H9 (cell line): Measurements from ENCODE around the gene LRCH4. TPM values are rescaled to one million over a fixed set of nuclear protein-coding genes. Genes with fewer than 3 reads are reported as not detected.

ENCODE experiments used
- DNase-seq: peaks from one replicate; pipeline ENCODE4 v3.0.0-alpha.2; 2017
- H2AFZ ChIP-seq: one replicate; pipeline ENCODE4 v1.6.1; 2013; ENCODE audit warnings: mild to moderate bottlenecking, low read length, control low read depth, moderate library complexity
- H2AK5ac ChIP-seq: 2 replicates; pipeline ENCODE4 v1.6.1; 2013; ENCODE audit warnings: low read length, control low read depth, mixed read lengths; ENCODE audit not compliant: insufficient read length
- H2BK120ac ChIP-seq: one replicate; pipeline ENCODE4 v1.6.1; 2013; ENCODE audit warnings: low read depth, mild to moderate bottlenecking, low read length, control low read depth, inconsistent platforms; ENCODE audit not compliant: poor library complexity, severe bottlenecking
- H2BK12ac ChIP-seq: 2 replicates; pipeline ENCODE4 v1.6.1; 2013; ENCODE audit warnings: low read length, control low read depth, mixed read lengths, low read depth; ENCODE audit not compliant: insufficient read length
- H2BK15ac ChIP-seq: 2 replicates; pipeline ENCODE4 v1.6.1; 2013; ENCODE audit warnings: low read depth, low read length, control low read depth
- H2BK20ac ChIP-seq: one replicate; pipeline ENCODE4 v1.6.1; 2013; ENCODE audit warnings: low read depth, mild to moderate bottlenecking, low read length, control low read depth, inconsistent platforms; ENCODE audit not compliant: poor library complexity, severe bottlenecking
- H2BK5ac ChIP-seq: 2 replicates; pipeline ENCODE4 v1.6.1; 2013; ENCODE audit warnings: low read length, control low read depth, mixed read lengths; ENCODE audit not compliant: insufficient read length
- H3K14ac ChIP-seq: 2 replicates; pipeline ENCODE4 v1.6.1; 2013; ENCODE audit warnings: low read length, control low read depth; ENCODE audit not compliant: insufficient read depth
- H3K18ac ChIP-seq: 2 replicates; pipeline ENCODE4 v1.6.1; 2013; ENCODE audit warnings: low read depth, mild to moderate bottlenecking, mixed read lengths, low read length, control low read depth; ENCODE audit not compliant: insufficient read length
- H3K23ac ChIP-seq: 2 replicates; pipeline ENCODE4 v1.6.1; 2013; ENCODE audit warnings: low read length, control low read depth, mixed read lengths, low read depth; ENCODE audit not compliant: insufficient read length
- H3K23me2 ChIP-seq: 2 replicates; pipeline ENCODE4 v1.6.1; 2013; ENCODE audit warnings: low read depth, mild to moderate bottlenecking, mixed read lengths, low read length, control low read depth; ENCODE audit not compliant: insufficient read length, poor library complexity, severe bottlenecking
- H3K27ac ChIP-seq: 2 replicates; pipeline ENCODE4 v1.5.1; 2013; ENCODE audit warnings: low read length, control low read depth, mixed read lengths, low read depth; ENCODE audit not compliant: insufficient read length
- H3K27me3 ChIP-seq: 2 replicates; pipeline ENCODE4 v1.6.1; 2013; ENCODE audit warnings: low read length, control low read depth, inconsistent platforms; ENCODE audit not compliant: insufficient read depth
- H3K4ac ChIP-seq: 2 replicates; pipeline ENCODE4 v1.6.1; 2013; ENCODE audit warnings: low read depth, mild to moderate bottlenecking, control low read depth, inconsistent platforms, low read length, moderate library complexity
- H3K4me1 ChIP-seq: 2 replicates; pipeline ENCODE4 v1.6.1; 2013; ENCODE audit warnings: low read length, control low read depth, inconsistent platforms; ENCODE audit not compliant: insufficient read depth
- H3K4me2 ChIP-seq: 2 replicates; pipeline ENCODE4 v1.6.1; 2013; ENCODE audit warnings: low read length, control low read depth, mixed read lengths; ENCODE audit not compliant: insufficient read length, insufficient read depth
- H3K56ac ChIP-seq: 2 replicates; pipeline ENCODE4 v1.6.1; 2013; ENCODE audit warnings: low read depth, mild to moderate bottlenecking, mixed read lengths, low read length, control low read depth; ENCODE audit not compliant: insufficient read length
- H3K79me1 ChIP-seq: 2 replicates; pipeline ENCODE4 v1.6.1; 2013; ENCODE audit warnings: low read depth, mild to moderate bottlenecking, moderate library complexity, low read length, control low read depth, inconsistent platforms; ENCODE audit not compliant: insufficient read depth, poor library complexity, severe bottlenecking
- H3K79me2 ChIP-seq: 2 replicates; pipeline ENCODE4 v1.6.1; 2013; ENCODE audit warnings: low read length, control low read depth, inconsistent platforms; ENCODE audit not compliant: insufficient read depth
- H3K9ac ChIP-seq: 2 replicates; pipeline ENCODE4 v1.6.1; 2013; ENCODE audit warnings: low read length, control low read depth, mixed read lengths; ENCODE audit not compliant: insufficient read length; ENCODE audit errors: extremely low read depth
- H3K9me3 ChIP-seq: one replicate; pipeline ENCODE4 v1.6.1; 2013; ENCODE audit warnings: low read depth, low read length, inconsistent platforms; ENCODE audit not compliant: control insufficient read depth
- H3T11ph ChIP-seq: one replicate; pipeline ENCODE4 v1.6.1; 2013; ENCODE audit warnings: mild to moderate bottlenecking, low read length, control low read depth, inconsistent platforms
- H4K20me1 ChIP-seq: one replicate; pipeline ENCODE4 v1.6.1; 2013; ENCODE audit not compliant: control insufficient read depth, insufficient read length, insufficient read depth
- H4K5ac ChIP-seq: 2 replicates; pipeline ENCODE4 v1.6.1; 2013; ENCODE audit warnings: low read depth, mild to moderate bottlenecking, mixed read lengths, low read length, control low read depth; ENCODE audit not compliant: insufficient read length
- H4K8ac ChIP-seq: replicated peaks from 2 replicates; pipeline ENCODE4 v1.6.1; 2013; ENCODE audit warnings: low read length, control low read depth, mixed read lengths, low read depth; ENCODE audit not compliant: insufficient read length
- H4K91ac ChIP-seq: 2 replicates; pipeline ENCODE4 v1.6.1; 2013; ENCODE audit warnings: low read depth, mild to moderate bottlenecking, moderate library complexity, mixed read lengths, low read length, control low read depth; ENCODE audit not compliant: insufficient read length
- H3K27ac Mint-ChIP-seq, 3 experiments: 2 replicates in 2 of 3; 3 replicates in 1 of 3; pipeline ENCODE4 v1.8.0; 2020 to 2021; ENCODE audit warnings: mixed read lengths in 3 of 3, mild to moderate bottlenecking in 1 of 3, moderate library complexity in 1 of 3
- H3K27me3 Mint-ChIP-seq: 2 replicates; pipeline ENCODE4 v1.8.0; 2021; ENCODE audit warnings: low read depth, mild to moderate bottlenecking, moderate library complexity, mixed read lengths
- H3K36me3 Mint-ChIP-seq, 3 experiments: 2 replicates in 2 of 3; 3 replicates in 1 of 3; pipeline ENCODE4 v1.8.0; 2020 to 2021; ENCODE audit warnings: low read depth in 3 of 3, mixed read lengths in 3 of 3; ENCODE audit not compliant: insufficient read depth in 1 of 3
- H3K4me1 Mint-ChIP-seq, 2 experiments: 2 replicates each; pipeline ENCODE4 v1.8.0; 2020; ENCODE audit warnings: mixed read lengths in 2 of 2
- H3K4me3 Mint-ChIP-seq, 2 experiments: 2 replicates in 1 of 2; 3 replicates in 1 of 2; pipeline ENCODE4 v1.8.0; 2020 to 2021; ENCODE audit warnings: mild to moderate bottlenecking in 2 of 2, mixed read lengths in 2 of 2, moderate library complexity in 1 of 2
- H3K9me3 Mint-ChIP-seq, 2 experiments: 2 replicates in 1 of 2; 3 replicates in 1 of 2; pipeline ENCODE4 v1.8.0; 2020; ENCODE audit warnings: mild to moderate bottlenecking in 2 of 2, mixed read lengths in 2 of 2, moderate library complexity in 1 of 2
- WGBS: extraction: QIAGEN DNeasy Blood & Tissue Kit; methylation state at CpG from one replicate; pipeline ENCODE4 v1.1.7; 2013; ENCODE audit warnings: missing lambda C conversion rate, low lambda C conversion rate, mixed read lengths; ENCODE audit not compliant: insufficient read length; ENCODE audit errors: extremely low coverage; 5-methylcytosine and 5-hydroxymethylcytosine counted together
- total RNA-seq: library from RNA; stranded (reverse); gene quantifications from 2 replicates; pipeline ENCODE4 v1.2.1, GENCODE V29; 2021
- TF ChIP-seq, protein P1 (sequence below): fragments of 200-600 bp; sonication (generic); conservative IDR thresholded peaks from 3 replicates; pipeline ENCODE4 v1.8.0; 2021; ENCODE audit warnings: antibody characterized with exemption, mild to moderate bottlenecking

Gene LRCH4
- total RNA-seq, 1 experiment from 2014 or later, result 39.1 TPM

DNA sequence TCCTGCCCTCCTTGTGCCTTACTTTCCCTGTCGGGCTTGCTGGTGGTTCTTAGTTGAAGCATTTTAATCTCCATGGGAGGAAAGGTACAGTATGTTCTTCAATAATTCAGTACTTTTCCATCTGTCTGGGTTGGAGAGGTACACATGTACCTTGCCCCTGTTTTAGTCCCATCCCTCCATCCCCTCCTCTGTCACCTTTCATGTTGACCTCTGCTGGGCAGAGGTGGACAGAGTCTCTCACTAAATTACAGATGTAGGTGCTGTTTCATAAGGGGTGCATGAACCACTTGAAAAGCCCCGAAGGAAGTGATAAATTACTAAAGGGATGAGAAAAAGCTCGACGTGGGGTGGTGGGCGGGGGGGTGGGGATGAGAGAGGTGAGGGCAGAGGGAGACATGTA, 41.5 kb downstream of the LRCH4 start:
- peaks cover 17% of the 10 kb centered on the region for H3K27me3 Mint-ChIP-seq
- H2BK20ac ChIP-seq, result no peak overlapping the region
- H3K9me3 Mint-ChIP-seq, result no peaks in the 10 kb centered on the region; a peak in 1 of 5 replicates
- no peak overlapping the region for H4K91ac ChIP-seq
- H3K9ac ChIP-seq, result no peak overlapping the region
- H3K79me2 ChIP-seq, result no peaks in the 10 kb centered on the region
- WGBS, result no CpG with 5 or more reads among the region's 5 CpGs
- H3K4me2 ChIP-seq, result no peak overlapping the region
- H3K56ac ChIP-seq, result no peak overlapping the region
- no peak overlapping the region for H2BK120ac ChIP-seq
- H3K79me1 ChIP-seq, result no peaks in the 10 kb centered on the region
- no peak overlapping the region for H3K27ac ChIP-seq
- TF ChIP-seq, protein P1, sequence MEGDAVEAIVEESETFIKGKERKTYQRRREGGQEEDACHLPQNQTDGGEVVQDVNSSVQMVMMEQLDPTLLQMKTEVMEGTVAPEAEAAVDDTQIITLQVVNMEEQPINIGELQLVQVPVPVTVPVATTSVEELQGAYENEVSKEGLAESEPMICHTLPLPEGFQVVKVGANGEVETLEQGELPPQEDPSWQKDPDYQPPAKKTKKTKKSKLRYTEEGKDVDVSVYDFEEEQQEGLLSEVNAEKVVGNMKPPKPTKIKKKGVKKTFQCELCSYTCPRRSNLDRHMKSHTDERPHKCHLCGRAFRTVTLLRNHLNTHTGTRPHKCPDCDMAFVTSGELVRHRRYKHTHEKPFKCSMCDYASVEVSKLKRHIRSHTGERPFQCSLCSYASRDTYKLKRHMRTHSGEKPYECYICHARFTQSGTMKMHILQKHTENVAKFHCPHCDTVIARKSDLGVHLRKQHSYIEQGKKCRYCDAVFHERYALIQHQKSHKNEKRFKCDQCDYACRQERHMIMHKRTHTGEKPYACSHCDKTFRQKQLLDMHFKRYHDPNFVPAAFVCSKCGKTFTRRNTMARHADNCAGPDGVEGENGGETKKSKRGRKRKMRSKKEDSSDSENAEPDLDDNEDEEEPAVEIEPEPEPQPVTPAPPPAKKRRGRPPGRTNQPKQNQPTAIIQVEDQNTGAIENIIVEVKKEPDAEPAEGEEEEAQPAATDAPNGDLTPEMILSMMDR, result no peak
- no peak overlapping the region for H4K5ac ChIP-seq
- H3K27ac Mint-ChIP-seq, result peak overlapping the region in 2 of 3 experiments; percentile 4 to 44; a peak in 1 of 7 replicates
- no peak overlapping the region for H2BK15ac ChIP-seq
- no peak overlapping the region for H3T11ph ChIP-seq
- H4K20me1 ChIP-seq, result no peaks in the 10 kb centered on the region
- H2AK5ac ChIP-seq, result no peak overlapping the region
- peaks cover 19% of the 10 kb centered on the region for H3K4me1 ChIP-seq
- H2AFZ ChIP-seq, result no peak overlapping the region
- H3K36me3 Mint-ChIP-seq, result no peaks in the 10 kb centered on the region; a peak in 1 of 7 replicates
- no peak for DNase-seq
- H3K14ac ChIP-seq, result no peak overlapping the region
- H3K4me3 Mint-ChIP-seq, result no peak overlapping the region
- H3K23me2 ChIP-seq, result peaks cover 8% of the 10 kb centered on the region
- H4K8ac ChIP-seq, result no peak overlapping the region
- H3K18ac ChIP-seq, result no peak overlapping the region
- H3K4me1 Mint-ChIP-seq, result peaks cover 75 to 79% of the 10 kb centered on the region in 2 experiments
- no peak overlapping the region for H3K4ac ChIP-seq
- H2BK5ac ChIP-seq, result no peak overlapping the region
- H2BK12ac ChIP-seq, result no peak overlapping the region
- no peaks in the 10 kb centered on the region for H3K9me3 ChIP-seq
- H3K23ac ChIP-seq, result no peak overlapping the region
- H3K27me3 ChIP-seq, result no peaks in the 10 kb centered on the region; the same call in 1 of the 2 replicates
